PC-9 (cell line): Measurements from ENCODE around the gene ABLIM1. TPM values are rescaled to one million over a fixed set of nuclear protein-coding genes. Genes with fewer than 3 reads are reported as not detected.

Experiments
- BruUV-seq: library from RNA; stranded (reverse); fragments of 400-500 nt; replicated peaks from 2 replicates; lab custom pipeline; 2021; lab: Mats Ljungman, UMichigan
- CTCF ChIA-PET: fragments of 300-600 bp; sonication (Branson Sonifier 250); formaldehyde crosslinking; loops from one replicate; lab custom pipeline; 2022; ENCODE audit warnings: antibody characterized with exemption; lab: Charles Lee
- POLR2A ChIA-PET: fragments of 300-600 bp; sonication (Branson Sonifier 250); formaldehyde crosslinking; loops from one replicate; lab custom pipeline; 2022; ENCODE audit warnings: antibody characterized with exemption; ENCODE audit not compliant: unreplicated experiment; lab: Charles Lee
- DNase-seq, 2 experiments: peaks; one replicate each; pipeline versions ENCODE4 v3.0.0 to v3.0.0-alpha.2; 2015 to 2022; ENCODE audit warnings: mixed read lengths in 1 of 2
- H2AFZ ChIP-seq: fragments of 200-600 bp; sonication (generic); 2 replicates; pipeline ENCODE4 v1.8.1; 2017; ENCODE audit warnings: antibody characterized with exemption
- H3F3A ChIP-seq: fragments of 200-600 bp; sonication (generic); 2 replicates; pipeline ENCODE4 v1.8.1; 2017; ENCODE audit warnings: antibody characterized with exemption, mild to moderate bottlenecking, low read depth; ENCODE audit not compliant: insufficient read depth
- H3K27ac ChIP-seq: fragments of 200-600 bp; sonication (generic); 2 replicates; pipeline ENCODE4 v1.6.1; 2016; ENCODE audit warnings: mixed run types
- H3K27me3 ChIP-seq: fragments of 200-600 bp; sonication (generic); 2 replicates; pipeline ENCODE4 v1.6.1; 2016; ENCODE audit warnings: low read depth, mixed run types; ENCODE audit not compliant: insufficient read depth
- H3K36me3 ChIP-seq: fragments of 200-600 bp; sonication (generic); 2 replicates; pipeline ENCODE4 v1.6.1; 2016; ENCODE audit warnings: low read depth, mixed run types
- H3K4me1 ChIP-seq: fragments of 200-600 bp; sonication (generic); replicated peaks from 2 replicates; pipeline ENCODE4 v1.6.1; 2016; ENCODE audit warnings: mixed run types; ENCODE audit not compliant: insufficient read depth
- H3K4me2 ChIP-seq: fragments of 200-600 bp; sonication (generic); 2 replicates; pipeline ENCODE4 v1.6.1; 2017; ENCODE audit warnings: mixed run types
- H3K4me3 ChIP-seq: fragments of 200-600 bp; sonication (generic); 2 replicates; pipeline ENCODE4 v1.6.1; 2016; ENCODE audit warnings: mixed run types
- H3K79me2 ChIP-seq: fragments of 200-600 bp; sonication (generic); 2 replicates; pipeline ENCODE4 v1.6.1; 2017; ENCODE audit warnings: low read depth, mixed run types
- H3K9me2 ChIP-seq: fragments of 200-600 bp; sonication (generic); 2 replicates; pipeline ENCODE4 v1.8.1; 2017; ENCODE audit warnings: mild to moderate bottlenecking; ENCODE audit not compliant: insufficient read depth
- H3K9me3 ChIP-seq: fragments of 200-600 bp; sonication (generic); 2 replicates; pipeline ENCODE4 v1.8.1; 2016; ENCODE audit warnings: low read depth; ENCODE audit not compliant: insufficient read depth
- H4K20me1 ChIP-seq: fragments of 200-600 bp; sonication (generic); 2 replicates; pipeline ENCODE4 v1.8.1; 2017; ENCODE audit not compliant: insufficient read depth
- EZH2 ChIP-seq: fragments of 200-600 bp; sonication (generic); IDR thresholded peaks from 2 replicates; pipeline ENCODE4 v1.8.0; 2017; ENCODE audit warnings: antibody characterized with exemption, low read depth
- intact Hi-C: fragments of 100-400 bp; cut with micrococcal nuclease; formaldehyde crosslinking; loops from one replicate; pipeline ENCODE4 v1.10.0; 2022; ENCODE audit not compliant: unreplicated experiment
- total RNA-seq: library from RNA; stranded (reverse); gene quantifications from 2 replicates; pipeline ENCODE4 v1.2.3, GENCODE V29; 2021
- TF ChIP-seq, protein P1 (sequence below): fragments of 200-600 bp; sonication (generic); conservative IDR thresholded peaks from 2 replicates; pipeline ENCODE4 v1.6.1; 2017; ENCODE audit warnings: mixed run types, antibody characterized with exemption, mild to moderate bottlenecking, moderate library complexity

The ABLIM1 gene
- total RNA-seq, 1 experiment from 2014 or later, result 68.7 TPM

DNA sequence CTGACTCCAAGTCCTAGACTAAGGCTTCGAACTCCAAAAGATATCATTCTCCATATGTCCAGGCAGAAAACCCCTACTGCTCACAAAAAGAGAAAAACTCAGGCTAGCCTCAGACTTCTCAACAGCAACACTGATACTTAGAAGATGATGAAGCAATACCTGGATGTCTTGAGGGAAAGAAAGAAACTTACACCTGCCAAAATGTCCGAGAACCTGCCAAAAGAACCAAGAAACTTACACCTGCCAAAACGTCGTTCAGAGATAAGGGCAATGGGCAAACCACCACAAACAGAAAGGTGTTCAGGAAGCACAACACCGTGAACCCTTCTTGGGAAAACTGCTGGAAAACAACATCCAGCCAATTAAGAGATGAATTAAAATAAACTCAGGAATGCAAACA, 15.3 kb downstream of the ABLIM1 start:
- H4K20me1 ChIP-seq, result no peaks in the 10 kb centered on the region
- H3K9me3 ChIP-seq, result no peaks in the 10 kb centered on the region
- no peaks in the 10 kb centered on the region for H3K27me3 ChIP-seq
- BruUV-seq, result no TSS peak
- no peak overlapping the region for H3K27ac ChIP-seq
- H3K36me3 ChIP-seq, result no peaks in the 10 kb centered on the region
- no peak for TF ChIP-seq EZH2
- TF ChIP-seq, protein P1, sequence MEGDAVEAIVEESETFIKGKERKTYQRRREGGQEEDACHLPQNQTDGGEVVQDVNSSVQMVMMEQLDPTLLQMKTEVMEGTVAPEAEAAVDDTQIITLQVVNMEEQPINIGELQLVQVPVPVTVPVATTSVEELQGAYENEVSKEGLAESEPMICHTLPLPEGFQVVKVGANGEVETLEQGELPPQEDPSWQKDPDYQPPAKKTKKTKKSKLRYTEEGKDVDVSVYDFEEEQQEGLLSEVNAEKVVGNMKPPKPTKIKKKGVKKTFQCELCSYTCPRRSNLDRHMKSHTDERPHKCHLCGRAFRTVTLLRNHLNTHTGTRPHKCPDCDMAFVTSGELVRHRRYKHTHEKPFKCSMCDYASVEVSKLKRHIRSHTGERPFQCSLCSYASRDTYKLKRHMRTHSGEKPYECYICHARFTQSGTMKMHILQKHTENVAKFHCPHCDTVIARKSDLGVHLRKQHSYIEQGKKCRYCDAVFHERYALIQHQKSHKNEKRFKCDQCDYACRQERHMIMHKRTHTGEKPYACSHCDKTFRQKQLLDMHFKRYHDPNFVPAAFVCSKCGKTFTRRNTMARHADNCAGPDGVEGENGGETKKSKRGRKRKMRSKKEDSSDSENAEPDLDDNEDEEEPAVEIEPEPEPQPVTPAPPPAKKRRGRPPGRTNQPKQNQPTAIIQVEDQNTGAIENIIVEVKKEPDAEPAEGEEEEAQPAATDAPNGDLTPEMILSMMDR, result no peak
- no peaks in the 10 kb centered on the region for H3F3A ChIP-seq
- H3K4me3 ChIP-seq, result no peak overlapping the region
- no peak overlapping the region for H2AFZ ChIP-seq
- intact Hi-C loops, result no loop called here
- no peak for DNase-seq
- H3K79me2 ChIP-seq, result no peaks in the 10 kb centered on the region
- POLR2A ChIA-PET, result no interaction called here
- CTCF ChIA-PET, result interaction anchor here (0.7 kb wide), 1 partner anchor 129 kb away, joined by 5 read pairs; no protein-coding TSS in a partner anchor
- H3K9me2 ChIP-seq, result no peaks in the 10 kb centered on the region
- peaks cover 15% of the 10 kb centered on the region for H3K4me1 ChIP-seq
- H3K4me2 ChIP-seq, result no peak overlapping the region

DNA sequence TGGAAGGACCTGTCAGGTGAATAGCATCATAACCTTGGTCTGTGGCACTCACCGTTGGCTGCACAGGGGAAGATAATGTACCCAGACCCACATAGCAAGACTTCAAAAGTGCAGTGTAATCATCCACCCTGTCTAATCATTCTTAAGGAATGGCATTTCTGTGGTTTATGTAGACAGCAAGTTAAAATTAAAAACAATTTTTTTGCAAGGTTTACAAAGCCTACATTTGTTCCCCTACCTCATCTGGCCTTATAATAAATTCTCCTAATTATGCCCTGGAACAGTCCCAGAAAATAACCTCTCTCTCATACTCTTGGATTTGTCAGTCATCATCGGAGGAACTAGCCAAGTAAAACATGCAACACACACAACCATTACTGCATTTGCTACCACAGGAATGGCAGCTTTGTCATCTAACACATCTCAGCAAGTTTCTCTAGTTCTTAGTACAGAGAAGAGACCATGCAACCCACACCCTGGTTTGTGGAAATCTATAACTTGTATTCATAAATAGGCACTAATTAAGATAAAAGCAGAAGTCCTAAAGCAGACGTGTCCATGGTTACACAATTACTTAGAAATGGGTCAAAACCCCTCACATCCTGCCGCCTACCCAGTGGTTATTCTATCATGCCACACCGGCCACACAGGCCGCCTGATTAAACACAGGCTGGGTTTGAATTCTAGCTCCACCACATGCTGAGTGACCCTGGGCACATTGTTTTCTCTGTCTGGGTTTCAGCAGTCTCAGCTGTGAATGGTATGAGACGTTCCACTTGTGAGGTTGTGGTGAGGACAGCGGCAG, 19.1 kb downstream of the ABLIM1 start:
- H3K4me2 ChIP-seq, result no peak overlapping the region
- no peak overlapping the region for H2AFZ ChIP-seq

DNA sequence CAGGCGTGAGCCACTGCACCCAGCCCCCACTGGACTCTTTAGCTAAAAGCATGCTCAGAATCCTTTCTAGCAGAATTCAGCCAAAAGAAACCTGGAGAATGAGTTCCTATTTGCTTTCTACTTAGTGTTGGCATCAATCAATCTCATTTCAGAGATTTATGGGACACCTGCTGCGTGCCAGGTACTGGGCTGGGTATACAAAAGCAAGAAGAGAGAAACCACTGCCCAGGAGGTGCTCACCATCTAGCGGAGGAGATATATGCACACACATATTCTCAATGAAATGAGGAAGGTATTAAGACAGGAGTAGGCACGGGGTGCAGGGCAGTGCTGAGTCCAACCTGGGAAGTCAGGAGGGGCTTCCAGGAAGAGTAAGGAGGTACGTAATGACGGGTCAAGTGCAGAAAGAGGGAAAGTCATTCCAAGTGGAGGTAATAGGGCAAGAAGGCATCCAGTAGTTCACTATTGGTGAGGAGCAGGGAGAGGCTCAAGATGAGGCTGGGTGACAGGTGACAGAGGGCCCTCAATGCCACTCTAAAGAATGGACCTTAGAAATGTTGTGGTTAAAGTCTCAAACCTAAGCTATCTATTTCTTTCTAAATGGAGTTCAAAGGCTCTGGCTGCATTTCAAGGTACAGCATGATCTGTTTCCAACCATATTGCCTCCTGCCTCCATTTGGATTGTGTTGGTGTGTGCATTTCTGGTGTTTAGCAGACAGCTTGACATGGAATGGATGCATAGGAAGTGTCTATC, 22.1 kb downstream of the ABLIM1 start:
- Histone ChIP-seq H3K9me3 (no peaks in the 10 kb centered on the region), H3K4me3 (peak overlapping the region; percentile 46; the same call in 1 of the 2 replicates), H3K36me3 (no peaks in the 10 kb centered on the region), H3K9me2 (no peaks in the 10 kb centered on the region), H3K27ac (peak overlapping the region; percentile 88), H3K4me2 (peak overlapping the region; percentile 74), H2AFZ (no peak overlapping the region), H3K79me2 (no peaks in the 10 kb centered on the region), H3K4me1 (peaks cover 59% of the 10 kb centered on the region), H4K20me1 (no peaks in the 10 kb centered on the region), H3F3A (peaks cover 40% of the 10 kb centered on the region), H3K27me3 (no peaks in the 10 kb centered on the region)
- TF ChIP-seq, protein P1, result no peak
- TF ChIP-seq EZH2, result no peak
- intact Hi-C loops, result loop anchor here (2.0 kb wide), 2 partner anchors 13 to 61 kb away; no protein-coding TSS in a partner anchor
- peak in 1 of 2 experiments; percentile 75 for DNase-seq
- no TSS peak for BruUV-seq
- ChIA-PET CTCF (no interaction called here), POLR2A (interaction anchor here (1.0 kb wide), 1 partner anchor 11 kb away, joined by 18 read pairs; no protein-coding TSS in a partner anchor)

More for the DNA sequence above, 19.1 kb downstream of the ABLIM1 start:
- no TSS peak for BruUV-seq
- no peaks in the 10 kb centered on the region for H3K27me3 ChIP-seq
- peak in 1 of 2 experiments; percentile 43 for DNase-seq
- H3K9me3 ChIP-seq, result no peaks in the 10 kb centered on the region
- H3K9me2 ChIP-seq, result no peaks in the 10 kb centered on the region
- H3K4me1 ChIP-seq, result peaks cover 30% of the 10 kb centered on the region
- TF ChIP-seq, protein P1, result no peak
- no peak for TF ChIP-seq EZH2
- CTCF ChIA-PET, result no interaction called here
- intact Hi-C loops, result no loop called here
- H3K27ac ChIP-seq, result no peak overlapping the region
- no peaks in the 10 kb centered on the region for H3K79me2 ChIP-seq
- H3F3A ChIP-seq, result peaks cover 23% of the 10 kb centered on the region
- POLR2A ChIA-PET, result no interaction called here
- no peaks in the 10 kb centered on the region for H4K20me1 ChIP-seq
- no peak overlapping the region for H3K4me3 ChIP-seq
- H3K36me3 ChIP-seq, result no peaks in the 10 kb centered on the region
